HG03354 (cell line): ENCODE results near the gene MYH7B.

ENCODE experiments used
- ATAC-seq: cut with Tn5 transposase; IDR thresholded peaks from one replicate; pipeline ENCODE4 v1.9.1; 2021; ENCODE audit warnings: mild to moderate bottlenecking; ENCODE audit not compliant: unreplicated experiment, poor library complexity, severe bottlenecking

MYH7B gene

GRCh38 chr20:34989118-34989517 is 33.5 kb downstream of the MYH7B start:
- ATAC-seq, result no peak

DNA sequence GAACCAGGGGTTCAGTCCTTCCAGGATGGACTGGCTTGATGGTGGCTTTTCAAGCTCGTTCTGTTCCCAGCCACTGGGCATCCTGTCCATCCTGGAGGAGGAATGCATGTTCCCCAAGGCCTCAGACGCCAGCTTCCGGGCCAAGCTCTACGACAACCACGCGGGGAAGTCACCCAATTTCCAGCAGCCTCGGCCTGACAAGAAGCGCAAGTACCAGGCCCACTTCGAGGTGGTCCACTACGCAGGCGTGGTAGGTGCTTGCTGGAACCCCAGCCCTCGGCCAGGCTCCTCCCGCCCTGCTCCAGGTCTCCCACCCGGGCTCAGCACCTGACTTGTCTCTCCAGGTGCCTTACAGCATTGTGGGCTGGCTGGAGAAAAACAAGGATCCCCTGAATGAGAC is 34.0 kb downstream of the MYH7B start:
- ATAC-seq, result no peak

DNA sequence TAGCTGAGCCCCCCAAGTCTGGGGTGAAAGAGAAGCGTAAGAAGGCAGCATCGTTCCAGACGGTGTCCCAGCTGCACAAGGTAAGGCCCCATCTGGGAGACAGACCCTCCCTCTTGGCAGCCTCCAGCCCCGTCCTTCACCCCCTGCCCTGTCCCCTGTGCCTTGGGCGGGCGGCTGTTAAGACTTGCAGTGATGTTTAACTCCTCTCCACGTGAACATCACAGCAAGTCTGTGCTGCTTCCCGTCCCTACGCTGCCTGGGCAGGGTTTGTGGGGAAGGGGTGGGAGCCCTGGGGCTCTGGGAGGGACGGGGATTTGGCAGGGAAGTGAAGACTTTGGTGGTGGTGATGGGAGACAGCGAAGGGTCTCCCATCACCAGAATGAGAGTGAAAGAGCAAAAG is 34.6 kb downstream of the MYH7B start:
- no peak for ATAC-seq

GRCh38 chr20:34990661-34991214 is 35.1 kb downstream of the MYH7B start:
- no peak for ATAC-seq

- no peak for ATAC-seq
Observed at GRCh38 chr20:34992751-34993417, 37.2 kb downstream of the MYH7B start.

DNA sequence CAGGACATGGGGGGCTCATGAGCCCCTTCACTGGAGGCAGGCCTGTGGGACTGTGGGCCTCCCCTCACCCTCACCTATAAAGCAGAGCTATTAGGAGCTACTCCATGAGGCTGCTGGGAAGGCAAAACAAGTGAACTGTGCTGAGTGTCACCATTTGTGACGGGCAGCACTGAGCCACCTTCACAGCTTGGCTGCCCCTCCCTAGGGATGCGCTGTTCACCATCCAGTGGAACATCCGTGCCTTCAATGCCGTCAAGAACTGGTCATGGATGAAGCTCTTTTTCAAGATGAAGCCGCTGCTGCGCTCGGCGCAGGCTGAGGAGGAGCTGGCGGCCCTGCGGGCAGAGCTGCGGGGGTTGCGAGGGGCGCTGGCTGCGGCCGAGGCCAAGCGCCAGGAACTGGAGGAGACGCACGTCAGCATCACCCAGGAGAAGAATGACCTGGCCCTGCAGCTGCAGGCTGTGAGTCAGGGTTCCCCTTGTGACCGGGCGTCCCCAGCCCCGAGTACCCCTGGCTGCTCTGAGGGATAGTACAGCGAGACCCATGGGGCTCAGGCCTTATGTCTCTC is 38.4 kb downstream of the MYH7B start:
- no peak for ATAC-seq

DNA sequence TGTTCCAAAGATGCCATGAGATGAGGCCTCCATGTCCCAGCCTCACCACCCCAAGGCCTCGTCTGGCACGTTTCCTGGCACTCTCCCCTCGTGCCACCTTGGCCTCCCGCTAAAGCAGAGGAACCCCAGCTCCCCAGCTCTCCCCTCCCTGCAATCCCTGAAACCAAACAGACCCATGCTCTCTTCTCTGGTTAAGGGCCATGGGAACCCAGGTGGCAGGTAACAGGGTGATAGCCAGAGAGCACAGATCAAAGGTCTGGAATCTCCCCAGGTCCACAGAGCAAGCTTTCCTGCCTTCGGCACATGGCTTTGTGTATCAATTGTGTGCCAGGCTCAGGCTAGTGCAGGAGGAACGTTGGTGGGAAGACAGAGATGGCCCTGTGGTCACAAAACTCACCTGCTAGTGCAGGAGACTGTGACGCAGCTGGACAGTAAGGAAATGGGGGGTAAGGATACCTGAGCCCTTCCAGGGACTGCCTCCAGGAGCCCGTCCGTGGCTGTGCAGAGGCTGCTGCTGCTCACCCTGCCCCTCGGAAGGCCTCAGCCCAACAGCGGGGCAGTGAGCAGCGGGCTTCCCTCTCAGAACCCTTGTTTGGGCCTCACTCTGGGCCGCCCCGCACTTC is 39.0 kb downstream of the MYH7B start:
- ATAC-seq, result no peak

DNA sequence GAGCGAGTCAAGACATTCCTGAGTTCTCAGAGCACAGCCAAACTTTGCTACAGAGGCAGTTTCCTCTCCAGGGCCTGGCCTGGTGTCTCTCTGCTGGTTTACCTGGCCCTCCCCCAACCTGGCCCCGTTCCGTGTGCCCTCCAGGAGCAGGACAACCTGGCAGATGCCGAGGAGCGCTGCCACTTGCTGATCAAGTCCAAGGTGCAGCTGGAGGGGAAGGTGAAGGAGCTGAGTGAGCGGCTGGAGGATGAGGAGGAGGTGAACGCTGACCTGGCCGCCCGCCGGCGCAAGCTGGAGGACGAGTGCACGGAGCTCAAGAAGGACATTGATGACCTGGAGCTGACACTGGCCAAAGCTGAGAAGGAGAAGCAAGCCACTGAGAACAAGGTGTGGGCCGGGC is 39.5 kb downstream of the MYH7B start:
- no peak for ATAC-seq

- no peak for ATAC-seq
Observed at GRCh38 chr20:34995696-34996095, 40.0 kb downstream of the MYH7B start.

GRCh38 chr20:34996243-34997028 is 40.8 kb downstream of the MYH7B start:
- no peak for ATAC-seq

DNA sequence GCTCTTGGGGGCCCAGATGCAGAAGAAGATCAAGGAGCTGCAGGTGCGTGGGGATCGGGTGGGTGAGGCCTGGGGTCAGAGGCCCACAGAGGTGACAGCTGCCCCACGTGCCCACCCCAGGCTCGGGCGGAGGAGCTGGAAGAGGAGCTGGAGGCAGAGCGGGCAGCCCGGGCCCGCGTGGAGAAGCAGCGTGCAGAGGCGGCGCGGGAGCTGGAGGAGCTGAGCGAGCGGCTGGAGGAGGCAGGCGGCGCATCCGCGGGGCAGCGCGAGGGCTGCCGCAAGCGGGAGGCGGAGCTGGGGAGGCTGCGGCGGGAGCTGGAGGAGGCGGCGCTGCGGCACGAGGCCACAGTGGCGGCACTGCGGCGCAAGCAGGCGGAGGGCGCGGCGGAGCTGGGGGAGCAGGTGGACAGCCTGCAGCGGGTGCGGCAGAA is 41.5 kb downstream of the MYH7B start:
- no peak for ATAC-seq

- no peak for ATAC-seq
Observed at GRCh38 chr20:34997774-34998173, 42.1 kb downstream of the MYH7B start.

GRCh38 chr20:34998331-34998950 is 42.8 kb downstream of the MYH7B start:
- ATAC-seq, result no peak

DNA sequence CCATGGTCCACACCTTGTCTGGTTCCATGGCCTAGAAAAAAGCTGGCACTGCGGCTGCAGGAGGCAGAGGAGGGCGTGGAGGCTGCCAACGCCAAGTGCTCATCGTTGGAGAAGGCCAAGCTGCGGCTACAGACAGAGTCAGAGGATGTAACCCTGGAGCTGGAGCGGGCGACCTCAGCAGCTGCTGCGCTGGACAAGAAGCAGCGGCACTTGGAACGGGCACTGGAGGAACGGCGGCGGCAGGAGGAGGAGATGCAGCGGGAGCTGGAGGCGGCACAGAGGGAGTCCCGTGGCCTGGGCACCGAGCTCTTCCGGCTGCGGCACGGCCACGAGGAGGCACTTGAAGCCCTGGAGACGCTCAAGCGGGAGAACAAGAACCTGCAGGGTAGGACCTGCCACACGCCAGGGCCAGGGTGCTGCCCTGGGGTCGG is 43.4 kb downstream of the MYH7B start:
- ATAC-seq, result no peak

- ATAC-seq, result no peak
Observed at GRCh38 chr20:34999782-35000181, 44.1 kb downstream of the MYH7B start.

DNA sequence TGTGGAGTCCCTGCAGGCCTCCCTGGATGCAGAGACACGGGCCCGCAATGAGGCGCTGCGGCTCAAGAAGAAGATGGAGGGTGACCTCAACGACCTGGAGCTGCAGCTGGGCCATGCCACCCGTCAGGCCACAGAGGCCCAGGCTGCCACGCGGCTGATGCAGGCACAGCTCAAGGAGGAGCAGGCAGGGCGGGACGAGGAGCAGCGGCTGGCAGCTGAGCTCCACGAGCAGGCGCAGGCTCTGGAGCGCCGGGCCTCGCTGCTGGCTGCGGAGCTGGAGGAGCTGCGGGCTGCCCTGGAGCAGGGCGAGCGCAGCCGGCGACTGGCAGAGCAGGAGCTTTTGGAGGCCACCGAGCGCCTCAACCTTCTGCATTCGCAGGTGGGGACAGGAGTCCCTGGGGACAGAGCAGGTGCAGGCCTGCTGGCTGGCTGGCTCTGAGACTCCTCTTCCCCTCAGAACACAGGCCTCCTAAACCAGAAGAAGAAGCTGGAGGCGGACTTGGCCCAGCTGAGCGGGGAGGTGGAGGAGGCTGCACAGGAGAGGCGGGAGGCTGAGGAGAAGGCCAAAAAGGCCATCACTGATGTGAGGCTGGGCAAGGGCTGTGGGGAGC is 44.7 kb downstream of the MYH7B start:
- no peak for ATAC-seq

DNA sequence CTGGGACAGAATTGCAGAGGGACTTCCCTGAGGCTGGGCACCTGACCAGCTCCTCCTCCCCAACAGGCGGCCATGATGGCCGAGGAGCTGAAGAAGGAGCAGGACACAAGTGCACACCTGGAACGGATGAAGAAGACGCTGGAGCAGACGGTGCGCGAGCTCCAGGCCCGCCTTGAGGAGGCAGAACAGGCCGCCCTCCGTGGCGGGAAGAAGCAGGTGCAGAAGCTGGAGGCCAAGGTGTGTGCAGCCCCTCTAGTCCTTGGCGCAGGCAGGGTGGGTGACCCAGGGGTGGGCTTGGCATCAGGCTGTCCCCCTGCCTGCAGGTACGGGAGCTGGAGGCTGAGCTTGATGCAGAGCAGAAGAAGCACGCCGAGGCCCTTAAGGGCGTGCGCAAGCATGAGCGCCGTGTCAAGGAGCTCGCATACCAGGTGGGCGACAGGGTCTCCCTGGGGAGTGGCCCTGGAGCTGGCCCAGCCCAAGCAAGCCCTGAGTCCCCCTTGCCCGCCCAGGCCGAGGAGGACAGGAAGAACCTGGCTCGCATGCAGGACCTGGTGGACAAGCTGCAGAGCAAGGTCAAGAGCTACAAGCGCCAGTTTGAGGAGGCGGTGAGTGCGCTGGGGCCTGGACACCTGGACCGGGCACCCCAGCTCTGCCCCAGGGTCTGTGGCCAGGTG is 45.4 kb downstream of the MYH7B start:
- ATAC-seq, result no peak

- no peak for ATAC-seq
Observed at GRCh38 chr20:35001596-35002362, 46.1 kb downstream of the MYH7B start.
